Activated CD8-positive, alpha-beta memory T cell treated with anti-CD3 and anti-CD28 coated beads for 48 hours (primary cell): ENCODE data around the gene ING5.
A peak's percentile ranks its signal among the peaks of the same experiment; 100 is the strongest.
"Not testable (repeated sequence)": the region's sequence is repeated elsewhere in the genome, so short reads cannot be mapped to it uniquely, and the experiment has no call there.

ENCODE experiments used
- DNase-seq, 3 experiments: peaks; one replicate each; pipeline ENCODE4 v3.0.0-alpha.2; 2020; ENCODE audit warnings: low read depth in 2 of 3, low spot score in 2 of 3

Gene ING5

DNA sequence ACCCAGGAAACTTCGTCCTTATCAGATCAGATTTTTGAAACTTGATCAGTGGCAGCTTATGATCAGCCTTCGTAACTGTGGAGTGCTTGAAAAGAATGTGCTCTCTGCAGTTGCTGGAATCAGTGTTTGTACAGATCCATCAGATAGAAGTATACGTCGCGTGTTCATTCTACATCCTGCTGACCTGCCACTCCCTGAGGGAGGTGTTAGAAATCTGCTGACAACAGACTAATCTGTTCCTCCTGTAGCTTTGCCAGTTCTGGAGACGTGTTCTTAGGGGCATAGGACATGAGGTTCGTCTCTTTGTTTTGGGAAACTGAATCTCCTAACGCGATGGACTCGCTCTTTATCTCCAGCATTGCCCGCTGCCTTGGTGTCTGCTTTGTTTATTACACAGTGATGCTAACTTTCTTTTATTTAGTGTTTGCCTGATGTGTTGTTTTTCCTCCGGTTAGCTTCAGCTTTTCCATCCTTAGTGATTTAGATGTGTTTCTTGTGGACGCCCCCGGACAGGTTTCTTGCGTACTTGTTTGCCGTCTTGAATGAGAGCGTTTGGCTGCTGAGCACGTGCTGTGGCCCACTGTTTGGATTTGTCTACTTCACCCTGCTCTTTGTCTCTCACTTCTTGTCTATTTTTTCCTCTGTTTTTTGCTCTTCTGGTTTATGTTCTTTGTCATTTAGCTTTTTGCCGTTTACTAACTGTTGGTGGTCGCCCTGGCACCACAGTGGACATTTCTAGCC, 57.4 kb downstream of the ING5 start:
- no peak for DNase-seq

DNA sequence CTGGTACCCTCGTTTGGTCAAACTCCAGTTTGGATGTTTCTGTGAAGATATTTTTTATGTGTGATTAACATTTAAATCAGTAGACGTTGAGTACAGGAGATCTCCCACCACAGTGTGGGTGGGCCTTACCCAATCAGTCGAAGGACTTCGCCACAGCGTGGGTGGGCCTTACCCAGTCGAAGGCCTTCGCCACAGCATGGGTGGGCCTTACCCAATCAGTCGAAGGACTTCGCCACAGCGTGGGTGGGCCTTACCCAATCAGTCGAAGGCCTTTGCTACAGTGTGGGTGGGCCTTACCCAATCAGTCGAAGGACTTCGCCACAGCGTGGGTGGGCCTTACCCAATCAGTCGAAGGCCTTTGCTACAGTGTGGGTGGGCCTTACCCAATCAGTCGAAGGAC, 58.1 kb downstream of the ING5 start:
- DNase-seq, result not testable (repeated sequence)

GRCh38 chr2:241760301-241760771, 58.5 kb downstream of the ING5 start:
- DNase-seq, result no peak

DNA sequence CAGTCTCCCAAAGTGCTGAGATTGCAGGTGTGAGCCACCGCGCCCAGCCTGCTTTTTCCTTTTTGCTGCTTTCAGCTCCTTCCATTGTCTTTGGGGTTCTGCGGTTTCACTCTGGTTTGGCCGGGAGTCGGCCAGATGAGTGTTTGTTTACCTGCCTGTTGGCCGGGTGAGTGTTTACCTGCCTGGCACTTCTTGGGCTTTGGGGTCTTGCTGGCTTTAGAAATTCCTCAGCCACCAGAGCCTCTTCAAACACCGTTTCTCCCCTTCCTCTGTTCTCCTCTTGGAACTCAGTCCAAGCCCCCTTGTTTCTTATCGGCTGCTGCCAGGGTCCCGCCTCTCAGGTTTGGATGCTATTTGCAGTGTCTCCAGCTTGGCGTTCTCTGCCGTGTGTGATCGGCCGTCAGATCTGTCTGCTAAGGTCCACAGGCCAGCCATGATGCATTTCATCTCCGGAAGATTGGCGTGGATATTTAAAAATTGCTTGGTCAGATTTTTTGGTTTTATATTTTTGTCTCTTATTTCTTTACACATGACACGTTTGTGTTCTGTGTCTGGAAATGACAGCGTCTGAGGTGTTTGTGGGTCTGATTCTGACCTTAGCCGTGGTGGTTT, 60.6 kb downstream of the ING5 start:
- DNase-seq, result no peak

DNA sequence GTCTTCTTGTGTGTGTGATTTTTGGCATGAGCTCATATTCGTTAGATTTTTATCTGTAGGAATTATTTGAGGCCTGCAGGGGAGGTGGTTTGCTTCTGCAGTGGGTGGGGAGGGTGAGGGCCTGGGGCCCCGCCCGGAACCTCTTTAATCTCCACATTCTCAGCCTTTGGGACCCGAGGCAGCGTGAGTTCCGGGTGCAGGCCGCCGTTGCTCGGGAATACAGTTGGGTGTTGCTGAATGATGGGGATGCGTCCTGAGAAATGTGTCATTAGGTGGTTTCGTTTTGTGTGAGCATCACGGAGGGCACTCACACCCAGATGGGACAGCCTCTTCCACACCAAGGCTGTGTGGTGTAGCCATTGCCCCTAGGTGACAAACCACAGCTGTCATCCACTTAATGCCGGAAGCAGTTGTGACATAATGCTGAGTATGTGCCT, 61.1 kb downstream of the ING5 start:
- peak in 2 of 3 experiments; percentile 25 to 54 for DNase-seq

GRCh38 chr2:241763551-241764274, 61.9 kb downstream of the ING5 start:
- DNase-seq, result no peak

GRCh38 chr2:241764275-241765241, 62.7 kb downstream of the ING5 start:
- no peak for DNase-seq

DNA sequence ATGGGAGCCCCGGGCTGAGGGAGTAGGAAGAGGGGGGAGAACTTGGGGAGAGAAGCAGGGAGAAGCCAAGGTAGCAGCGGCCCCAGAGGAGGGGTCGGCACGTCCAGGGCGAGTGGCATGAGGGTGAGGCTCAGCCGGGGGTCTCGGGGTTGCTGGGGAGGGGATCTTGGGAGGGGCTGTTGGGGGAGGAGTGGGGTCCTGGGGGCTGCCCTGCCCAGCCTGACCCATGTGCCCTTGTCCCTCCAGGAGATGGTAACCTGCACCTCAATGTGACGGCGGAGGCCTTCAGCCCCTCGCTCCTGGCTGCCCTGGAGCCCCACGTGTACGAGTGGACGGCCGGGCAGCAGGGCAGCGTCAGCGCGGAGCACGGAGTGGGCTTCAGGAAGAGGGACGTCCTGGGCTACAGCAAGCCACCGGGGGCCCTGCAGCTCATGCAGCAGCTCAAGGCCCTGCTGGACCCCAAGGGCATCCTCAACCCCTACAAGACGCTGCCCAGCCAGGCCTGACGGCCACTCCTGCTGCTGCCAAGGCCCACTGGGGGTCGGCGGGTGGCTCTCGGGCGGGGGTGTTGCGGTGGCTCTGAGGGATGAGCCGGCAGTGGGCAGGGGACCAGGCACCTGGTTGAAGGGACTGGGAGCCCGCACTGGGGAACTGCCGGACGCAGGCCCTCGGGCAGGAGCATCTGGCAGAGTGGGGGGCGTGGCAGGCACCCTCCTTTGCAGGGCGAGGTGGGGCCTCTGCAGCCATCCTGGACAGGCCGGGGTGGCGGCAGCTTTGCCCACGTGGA, 65.8 kb downstream of the ING5 start:
- no peak for DNase-seq

DNA sequence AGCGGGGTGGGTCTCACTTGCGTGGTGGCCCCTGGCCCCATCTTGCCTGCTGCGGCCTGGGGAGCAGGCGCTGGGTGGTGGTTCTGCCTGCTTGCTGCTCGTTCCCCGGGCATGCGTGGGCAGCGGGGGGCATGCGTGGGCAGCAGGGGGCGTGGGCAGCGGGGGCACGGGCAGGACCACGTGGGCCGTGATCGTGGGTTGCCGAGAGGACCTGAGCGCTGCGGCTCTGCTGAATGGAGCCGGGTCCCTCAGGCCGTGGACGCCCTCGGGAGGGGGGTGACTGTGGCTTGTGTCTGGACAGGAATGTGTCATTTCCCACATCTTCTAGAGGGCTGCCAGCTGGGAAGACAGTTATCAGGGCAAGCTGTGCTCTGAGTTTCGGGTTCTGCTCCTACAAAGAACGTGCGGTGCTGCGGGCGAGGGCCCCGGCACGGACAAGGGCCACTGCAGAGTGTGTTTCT, 66.4 kb downstream of the ING5 start:
- no peak for DNase-seq

DNA sequence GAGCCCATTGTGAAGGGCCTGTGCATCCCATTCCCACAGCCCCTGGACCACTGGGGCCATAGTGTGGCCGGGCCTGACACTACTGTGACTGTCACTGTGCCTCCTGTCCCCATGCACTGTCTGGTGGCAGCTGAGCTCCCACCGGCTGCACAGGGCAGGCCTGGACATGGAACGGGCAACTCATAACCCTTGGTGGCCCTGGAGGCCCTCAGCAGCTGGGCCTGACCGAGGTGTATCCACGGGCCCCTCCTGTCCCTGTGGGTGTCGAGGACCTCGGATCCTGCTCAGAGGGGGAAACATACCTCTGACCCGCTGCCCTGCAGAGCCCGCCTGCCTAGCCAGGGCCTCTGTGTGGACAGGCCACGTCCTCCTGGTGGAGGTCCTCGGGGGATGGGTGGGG, 67.0 kb downstream of the ING5 start:
- DNase-seq, result no peak

DNA sequence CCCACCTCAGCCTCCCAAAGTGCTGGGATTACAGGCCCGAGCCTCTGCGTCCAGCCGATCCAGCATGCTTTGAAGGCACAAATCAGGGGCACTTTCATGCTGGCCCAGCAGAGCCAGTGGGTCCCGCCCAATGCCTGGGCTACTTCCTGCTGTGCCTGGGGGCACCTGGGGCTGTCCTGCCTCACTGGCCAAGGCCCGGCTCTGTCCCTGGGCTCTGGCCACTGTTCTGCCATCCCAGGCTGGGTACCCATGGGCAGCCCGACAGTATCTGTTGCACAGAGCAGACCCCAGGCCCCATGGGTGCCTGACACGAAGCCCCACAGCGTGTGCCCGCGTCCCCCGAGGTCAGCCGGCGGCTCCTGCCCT, 68.0 kb downstream of the ING5 start:
- no peak for DNase-seq

GRCh38 chr2:241770185-241770935, 68.5 kb downstream of the ING5 start:
- DNase-seq, result no peak

DNA sequence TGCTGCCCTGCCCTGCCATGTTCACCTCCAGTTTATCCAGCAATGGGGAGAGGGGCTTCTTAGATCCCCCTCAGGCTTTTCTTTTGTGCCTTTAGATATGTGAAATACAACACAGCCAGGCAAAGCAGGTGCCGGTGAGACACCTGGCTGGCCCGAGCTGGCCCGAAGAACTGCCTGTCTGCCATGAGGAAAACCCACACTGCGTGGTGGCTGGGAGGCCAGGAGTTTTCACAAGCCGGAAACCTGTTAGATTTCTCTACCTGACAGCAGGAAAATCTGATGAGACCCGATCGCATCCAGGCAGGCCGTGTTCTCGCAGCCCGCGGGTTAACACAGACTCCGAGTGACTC, 69.1 kb downstream of the ING5 start:
- DNase-seq, result no peak

GRCh38 chr2:241771286-241772062, 69.6 kb downstream of the ING5 start:
- DNase-seq, result no peak

GRCh38 chr2:241772063-241772499, 70.2 kb downstream of the ING5 start:
- no peak for DNase-seq

DNA sequence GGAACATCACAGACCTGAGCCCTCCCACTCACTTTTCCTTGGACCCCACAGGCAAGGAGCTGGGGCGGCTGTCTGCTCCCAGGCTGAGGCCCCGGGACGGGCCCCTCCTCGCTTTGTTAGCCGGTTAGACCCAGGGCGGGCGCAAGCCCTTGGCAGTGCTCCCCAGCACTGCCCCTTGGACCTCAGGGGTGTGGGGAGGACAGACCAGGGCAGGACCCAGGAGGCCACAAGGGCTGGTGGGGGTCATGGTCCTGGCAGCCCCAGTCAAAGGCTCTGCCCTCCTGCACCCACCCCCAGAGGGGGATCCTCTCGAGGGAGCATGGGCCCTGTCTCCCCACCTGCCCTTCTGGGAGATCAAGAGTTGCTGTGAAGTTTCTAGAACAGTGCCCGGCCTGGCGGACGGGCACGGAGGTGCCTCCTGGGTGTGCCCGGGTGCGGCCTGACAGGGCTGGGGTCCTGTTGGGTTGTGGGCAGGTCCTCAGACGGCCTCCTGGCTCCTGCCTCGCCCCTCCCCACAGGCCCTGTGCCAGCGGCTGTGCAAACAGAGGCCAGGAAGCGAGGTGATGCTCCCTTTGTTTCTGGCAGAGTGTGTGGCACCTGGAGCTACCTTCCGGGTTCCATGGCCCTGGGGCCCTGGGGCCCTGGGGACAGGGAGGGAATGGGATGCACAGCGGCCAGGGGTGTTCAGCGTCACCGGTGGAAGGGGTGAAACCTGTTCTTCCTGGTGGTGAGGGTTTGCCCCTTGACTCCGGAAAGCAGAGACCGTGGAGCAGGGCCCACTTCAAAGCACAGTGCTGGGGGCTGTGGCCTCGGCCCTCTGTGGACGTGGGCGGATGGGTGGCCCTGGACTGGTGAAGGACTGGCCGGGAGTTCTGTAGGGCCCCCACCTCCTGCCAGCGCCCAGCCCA, 71.9 kb downstream of the ING5 start:
- DNase-seq, result no peak

DNA sequence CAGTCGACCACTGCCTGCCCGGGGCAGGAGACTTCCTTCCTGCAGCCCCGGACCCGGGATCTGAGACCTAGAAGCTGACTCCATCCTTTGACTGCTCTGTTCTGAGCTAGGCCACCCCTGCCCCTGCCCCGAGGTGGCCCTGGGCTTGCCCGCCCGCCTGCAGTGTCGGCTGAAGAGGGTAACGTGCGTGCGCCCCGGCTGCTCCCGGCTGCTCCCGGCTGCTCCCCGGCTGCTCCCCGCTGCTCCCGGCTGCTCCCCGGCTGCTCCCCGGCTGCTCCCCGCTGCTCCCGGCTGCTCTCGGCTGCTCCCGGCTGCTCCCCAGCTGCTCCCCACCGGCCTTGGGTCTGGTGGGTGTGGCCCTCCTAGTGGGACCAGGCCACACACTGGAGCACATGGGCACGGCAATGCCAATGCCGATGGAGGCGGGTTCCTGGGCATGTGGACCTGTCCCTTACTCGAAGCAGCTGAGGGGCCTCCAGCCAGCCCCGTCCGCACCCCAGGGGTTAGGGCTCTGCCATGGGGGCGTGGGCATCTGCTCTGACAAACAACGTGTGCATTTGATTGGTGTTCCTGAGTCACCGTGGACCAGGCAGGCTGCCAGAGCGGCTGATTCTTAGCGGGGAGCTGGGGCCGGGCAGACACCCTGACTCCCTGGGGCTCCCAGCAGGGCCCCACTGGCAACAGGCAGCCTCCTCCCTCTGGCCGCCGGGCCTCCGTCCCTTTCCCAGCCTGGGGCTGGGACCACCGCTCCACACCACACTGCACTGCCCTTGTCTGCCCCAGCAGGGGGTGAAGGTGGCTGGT, 72.8 kb downstream of the ING5 start:
- DNase-seq, result no peak
